Ishikawa (cell line): ENCODE data around the gene TMSB4X.

Experiments used
- CEBPB ChIP-seq: IDR thresholded peaks from 2 replicates; pipeline ENCODE4 v1.6.1; 2012
- FOXM1 ChIP-seq: IDR thresholded peaks from 2 replicates; pipeline ENCODE4 v1.6.1; 2012; ENCODE audit warnings: low read depth, borderline replicate concordance
- YY1 ChIP-seq: IDR thresholded peaks from 2 replicates; pipeline ENCODE4 v1.6.1; 2012; ENCODE audit warnings: low read depth

DNA sequence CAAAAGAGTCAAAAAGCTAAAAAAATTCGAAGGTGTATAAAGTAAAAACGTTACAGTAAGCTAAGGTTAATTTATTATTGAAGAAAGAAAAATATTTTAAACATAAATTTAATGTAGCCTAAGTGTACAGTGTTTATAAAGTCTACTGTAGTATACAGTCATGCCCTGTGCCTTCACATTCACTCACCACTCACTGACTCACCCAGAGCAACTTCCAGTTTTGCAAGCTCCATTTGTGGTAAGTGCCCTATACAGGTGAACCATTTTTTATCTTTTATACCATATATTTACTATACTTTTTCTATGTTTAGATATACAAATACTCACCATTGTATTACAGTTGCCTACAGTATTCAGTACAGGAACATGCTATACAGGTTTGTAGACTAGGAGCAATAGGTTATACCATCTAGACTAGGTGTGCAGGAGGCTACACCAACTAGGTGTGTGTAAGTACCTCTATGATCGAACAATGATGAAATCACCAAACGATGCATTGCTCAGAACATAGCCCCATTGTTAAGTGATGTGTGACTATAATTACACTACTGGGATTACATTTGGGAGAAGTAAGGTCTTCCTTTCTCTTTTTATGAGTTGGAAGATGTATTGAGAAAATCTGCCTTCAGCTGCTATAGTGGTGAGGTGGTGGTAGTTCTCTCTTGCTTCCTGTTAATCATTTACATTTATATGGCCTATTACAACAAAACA is 27.2 kb downstream of the TMSB4X start:
- TF ChIP-seq YY1 (no peak), CEBPB (no peak), FOXM1 (no peak)
